NCI-H2196 treated with DMSO at 0.1 percent for 48 hours (cell line): ENCODE measurements around the gene SPATA19.

Experiments
- DNase-seq: peaks from one replicate; lab custom pipeline; 2025; ENCODE audit not compliant: unreplicated experiment; lab: John Stamatoyannopoulos, UW

The SPATA19 gene

DNA sequence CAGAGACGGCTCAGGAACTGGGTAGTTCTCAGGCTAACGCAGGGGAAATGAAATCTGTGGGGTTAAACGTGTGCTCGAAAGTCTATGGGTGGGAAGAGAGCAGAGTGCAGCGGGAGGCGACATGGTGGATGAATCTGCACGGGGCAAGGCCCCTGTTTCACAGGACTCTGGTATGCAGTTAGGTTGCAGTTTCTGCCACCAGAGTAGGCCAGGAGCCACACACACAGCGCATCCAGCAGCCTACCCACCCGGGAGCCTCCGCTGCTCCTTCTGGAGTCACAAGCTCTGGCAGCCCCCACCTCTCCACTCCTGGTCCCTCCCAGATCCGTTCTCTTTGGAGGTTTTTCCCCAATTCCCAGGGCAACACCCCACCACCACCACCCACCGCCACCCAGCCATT, 27.0 kb downstream of the SPATA19 start:
- DNase-seq, result no peak

DNA sequence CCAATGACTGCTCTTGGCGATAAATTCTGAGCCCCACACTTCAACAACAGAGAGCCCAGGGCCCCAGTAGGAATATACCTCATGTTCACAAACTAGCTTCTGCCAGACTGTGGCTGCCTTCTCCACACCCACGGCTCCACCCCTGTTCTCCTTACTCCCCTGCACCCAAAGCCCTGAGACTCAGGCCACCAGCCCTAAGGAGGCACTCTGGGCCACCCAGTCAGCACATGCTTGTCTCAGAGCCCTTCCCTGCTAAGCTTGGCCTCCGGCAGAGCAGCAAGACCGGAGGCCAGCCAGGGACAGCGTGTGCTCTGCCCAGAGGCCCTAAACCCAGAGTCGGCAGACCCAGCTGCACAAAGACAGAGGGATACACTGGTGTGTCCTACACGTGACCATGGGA, 27.9 kb downstream of the SPATA19 start:
- DNase-seq, result no peak

DNA sequence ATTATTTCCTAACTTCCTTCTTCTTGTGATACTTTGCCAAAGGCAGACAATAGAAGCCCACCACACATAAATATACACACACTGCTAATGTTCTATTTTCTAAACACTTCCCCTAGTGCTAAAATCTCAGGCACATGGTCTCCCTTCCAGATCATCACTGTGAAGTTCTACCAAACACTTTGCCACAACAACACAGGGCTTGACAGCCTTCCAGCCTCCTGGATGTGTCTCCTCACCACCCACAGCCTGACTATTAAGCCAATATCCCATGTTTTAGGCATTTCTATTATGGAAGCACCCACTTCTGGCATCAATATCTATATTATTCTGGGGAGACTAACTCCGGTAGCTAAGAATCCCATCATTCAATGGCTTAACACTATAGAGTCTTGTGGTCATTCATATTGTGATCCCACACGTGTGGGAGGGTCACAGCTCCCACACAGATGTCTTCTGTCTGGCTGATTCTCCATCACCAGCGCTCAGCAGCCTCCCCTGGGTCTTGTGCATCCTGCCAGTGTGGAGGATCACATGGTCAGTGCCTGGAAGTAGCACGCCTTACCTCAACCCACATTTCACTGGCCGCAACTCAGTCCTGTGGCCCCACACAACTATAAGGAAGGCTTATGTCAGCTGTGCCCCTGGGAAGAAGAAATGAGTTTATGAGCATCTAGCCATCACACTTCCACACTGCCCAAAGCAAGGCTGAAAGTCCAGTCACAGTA, 29.0 kb downstream of the SPATA19 start:
- no peak for DNase-seq

- DNase-seq, result no peak
Measured at GRCh38 chr11:133815636-133816035, 29.7 kb downstream of the SPATA19 start.

DNA sequence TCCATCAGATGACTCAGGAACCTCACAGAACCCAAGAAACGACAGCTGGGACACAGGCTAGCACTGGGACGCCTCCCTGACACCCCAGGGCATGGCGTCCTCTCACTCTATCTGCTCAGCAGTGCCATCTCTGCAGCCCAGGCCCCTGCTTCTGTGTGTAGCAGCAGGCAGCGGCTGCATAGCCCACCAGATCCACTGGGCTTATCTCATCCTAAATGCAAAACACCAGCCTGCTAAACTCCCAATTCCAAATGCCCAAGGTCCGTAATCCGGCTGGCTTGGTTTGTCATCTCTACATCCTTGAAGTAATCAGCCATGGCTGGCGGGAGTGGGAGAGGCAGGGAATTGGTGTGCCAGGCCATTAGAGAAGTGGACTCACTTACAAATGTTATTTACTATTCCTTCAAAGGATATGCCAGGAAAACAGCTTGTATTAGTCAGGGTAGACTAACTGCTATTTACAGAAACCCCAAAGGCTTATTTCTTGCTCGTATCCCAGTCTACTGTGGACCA, 30.7 kb downstream of the SPATA19 start:
- no peak for DNase-seq

DNA sequence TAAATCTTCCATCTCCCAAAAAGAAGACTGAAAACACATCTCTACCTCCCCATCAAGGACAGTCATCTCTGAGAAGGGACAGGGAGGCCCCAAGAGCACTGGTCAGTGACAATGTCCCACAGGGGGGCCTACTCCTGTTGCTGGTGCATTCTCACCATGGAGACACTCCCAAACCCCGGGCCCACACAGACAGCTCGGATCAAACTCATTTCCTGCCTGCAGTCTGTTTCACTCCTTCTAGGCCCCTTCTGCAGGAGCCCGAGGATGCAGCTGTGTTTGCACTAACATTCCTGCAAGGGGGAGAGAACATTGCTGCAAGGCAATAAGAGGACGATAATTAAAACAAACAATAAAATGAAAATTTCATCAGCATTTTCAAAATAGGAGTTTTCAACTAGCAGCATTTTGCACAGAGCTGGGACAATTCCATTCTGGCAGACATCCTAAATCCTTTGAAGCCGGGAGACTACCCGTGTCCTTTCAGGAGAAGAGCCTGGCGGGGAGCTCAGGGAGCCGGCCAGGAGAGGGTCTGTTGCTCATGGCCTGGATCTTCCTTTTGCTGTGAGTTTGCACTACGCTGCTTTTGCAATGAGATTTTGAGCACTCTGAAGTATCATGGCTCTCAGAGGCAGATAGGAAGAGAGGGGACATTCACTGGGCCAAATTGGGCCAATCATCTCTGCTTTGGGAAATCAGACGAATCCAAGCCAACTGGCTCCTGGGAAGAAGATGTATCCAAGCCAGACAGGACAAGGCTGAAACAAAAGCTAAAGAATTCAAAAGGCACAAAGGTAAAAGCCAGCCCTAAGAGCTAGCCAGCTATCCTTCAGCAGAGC, 33.2 kb downstream of the SPATA19 start:
- DNase-seq, result no peak

DNA sequence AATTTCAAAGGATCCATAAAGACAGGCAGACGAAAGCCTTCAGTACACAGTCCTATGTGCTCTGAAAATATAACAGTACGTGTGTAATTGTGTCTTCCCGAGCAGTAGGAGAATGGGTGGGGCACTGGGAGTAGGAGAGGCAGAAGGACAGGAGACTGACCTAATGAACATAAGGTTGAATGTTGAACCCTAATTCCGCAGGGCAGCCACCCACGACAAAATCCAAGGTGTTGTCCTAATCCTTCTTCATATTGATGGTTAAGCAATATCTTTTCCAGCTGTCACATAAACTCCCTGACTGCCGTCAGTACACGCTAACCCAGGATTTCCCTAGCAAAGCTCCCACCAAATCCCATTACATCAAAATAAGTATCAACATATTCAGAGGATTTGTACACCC, 34.5 kb downstream of the SPATA19 start:
- DNase-seq, result no peak

DNA sequence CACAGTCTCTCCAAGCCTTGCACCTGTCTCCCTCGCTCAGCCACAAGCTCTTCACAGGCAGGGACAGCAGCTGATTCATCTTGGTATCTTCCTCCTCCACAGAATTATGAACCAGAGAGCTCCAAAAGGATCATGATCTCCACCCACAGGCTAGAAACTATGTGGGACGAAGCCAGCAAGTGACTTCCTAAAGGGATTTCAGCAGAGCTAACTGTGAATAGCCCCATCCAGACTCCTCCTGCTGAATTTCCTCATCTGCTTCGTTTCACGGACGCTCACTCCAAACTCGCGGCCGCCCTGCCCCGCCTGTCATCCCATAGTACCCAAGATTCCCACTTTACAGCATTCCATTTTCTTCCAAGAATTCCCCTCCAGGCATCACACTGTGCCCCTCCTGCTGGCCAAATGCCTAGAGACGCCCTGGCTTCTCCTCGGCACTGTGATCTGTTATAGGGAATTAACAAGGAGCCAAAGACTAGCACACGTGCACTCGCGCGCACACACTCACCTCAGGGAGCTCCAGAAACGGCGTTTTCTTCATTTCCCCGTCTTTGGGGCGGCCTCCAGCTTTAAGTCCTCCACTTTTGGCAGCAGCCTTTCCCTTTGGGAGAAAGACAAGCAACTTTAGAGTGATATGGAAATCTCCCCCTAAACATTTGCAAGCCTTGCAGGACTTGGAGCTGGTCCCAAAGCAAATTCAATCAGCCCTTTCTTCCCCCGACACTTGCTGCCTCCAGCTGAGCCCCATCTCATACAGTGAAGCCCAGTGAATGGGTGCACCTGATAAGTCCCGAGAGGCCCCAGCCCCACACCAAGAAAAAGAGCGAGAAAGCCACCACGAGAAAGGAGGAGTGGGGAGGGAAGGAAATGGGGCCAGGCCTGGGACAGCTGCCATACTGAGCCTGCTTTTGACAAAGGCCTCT, 35.5 kb downstream of the SPATA19 start:
- no peak for DNase-seq

GRCh38 chr11:133808393-133809140, 36.7 kb downstream of the SPATA19 start:
- no peak for DNase-seq

- DNase-seq, result no peak
Measured at GRCh38 chr11:133803026-133803425, 42.3 kb downstream of the SPATA19 start.

DNA sequence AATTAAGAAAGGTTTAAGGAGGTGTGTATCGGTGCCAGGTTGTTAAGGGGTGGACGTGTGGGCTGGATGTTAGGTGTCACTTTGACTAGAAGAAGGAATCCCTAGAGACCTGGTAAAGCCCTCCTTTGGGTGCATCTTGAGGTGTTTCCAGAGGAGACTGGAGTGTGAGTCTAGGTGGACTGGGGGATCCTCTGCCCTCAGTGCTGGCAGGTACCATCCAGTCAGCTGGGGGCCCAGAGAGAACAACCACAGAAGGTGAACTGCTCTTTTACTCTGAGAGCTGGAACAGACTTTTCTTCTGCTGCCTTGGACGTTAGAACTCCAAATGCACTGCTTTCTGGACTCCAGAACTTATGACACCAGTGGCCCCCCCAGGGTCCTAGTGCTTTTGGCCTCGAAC, 44.0 kb downstream of the SPATA19 start:
- no peak for DNase-seq

- no peak for DNase-seq
Measured at GRCh38 chr11:133800666-133801065, 44.6 kb downstream of the SPATA19 start.

DNA sequence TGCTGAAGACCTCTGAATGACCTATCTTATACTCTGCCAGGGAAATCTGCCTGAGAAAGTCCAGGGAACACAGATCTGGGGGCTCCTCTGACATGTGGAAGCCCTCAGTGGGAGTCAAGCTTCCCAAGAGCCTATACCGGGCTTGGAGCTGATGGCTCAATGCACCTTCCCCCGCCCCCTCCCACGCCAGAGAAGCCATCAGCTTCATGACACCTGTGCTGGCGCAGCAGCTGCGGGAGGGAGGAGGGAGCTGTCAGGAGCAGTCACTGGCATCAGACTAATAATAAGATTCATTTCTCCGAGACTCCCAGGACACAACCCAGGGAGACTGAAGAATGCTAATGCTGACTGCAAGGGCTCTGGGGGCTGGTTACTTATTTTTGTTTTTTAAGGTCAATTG, 47.8 kb downstream of the SPATA19 start:
- DNase-seq, result no peak

DNA sequence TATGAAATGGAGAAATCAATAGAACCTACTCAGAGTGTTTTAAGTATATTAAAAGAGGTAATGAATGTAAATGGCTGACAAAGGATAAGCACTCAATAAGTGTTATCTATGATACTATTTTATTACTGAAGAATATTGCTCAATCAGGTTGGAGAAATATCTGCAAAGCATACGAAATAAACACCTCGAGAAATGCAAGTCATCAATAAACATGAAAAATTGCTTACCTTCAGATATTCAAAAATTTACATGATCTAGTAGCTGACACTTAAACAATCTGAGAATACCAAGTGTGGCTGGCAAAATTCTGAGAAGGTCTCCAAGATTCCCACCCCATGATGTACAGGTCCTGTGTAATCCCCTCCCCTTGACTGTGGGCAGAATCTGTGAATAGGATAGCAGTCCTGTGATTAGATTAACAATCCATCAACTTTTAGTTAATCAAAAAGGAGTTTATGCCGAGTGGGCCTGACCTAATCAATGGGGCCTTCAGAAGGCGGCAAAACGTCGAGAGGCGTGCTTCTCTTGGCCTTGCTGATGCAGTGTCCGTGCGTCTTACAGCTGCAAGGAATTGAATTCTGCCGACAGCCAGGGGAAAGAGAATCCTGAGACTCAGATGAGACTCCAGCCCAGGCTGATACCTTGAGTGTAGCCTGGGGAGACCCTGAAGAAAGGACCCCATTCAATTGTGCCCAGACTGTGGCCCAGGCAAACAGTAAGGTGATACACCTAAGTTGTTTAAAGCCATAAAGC, 49.1 kb downstream of the SPATA19 start:
- DNase-seq, result no peak

- DNase-seq, result no peak
Measured at GRCh38 chr11:133795088-133795487, 50.2 kb downstream of the SPATA19 start.

DNA sequence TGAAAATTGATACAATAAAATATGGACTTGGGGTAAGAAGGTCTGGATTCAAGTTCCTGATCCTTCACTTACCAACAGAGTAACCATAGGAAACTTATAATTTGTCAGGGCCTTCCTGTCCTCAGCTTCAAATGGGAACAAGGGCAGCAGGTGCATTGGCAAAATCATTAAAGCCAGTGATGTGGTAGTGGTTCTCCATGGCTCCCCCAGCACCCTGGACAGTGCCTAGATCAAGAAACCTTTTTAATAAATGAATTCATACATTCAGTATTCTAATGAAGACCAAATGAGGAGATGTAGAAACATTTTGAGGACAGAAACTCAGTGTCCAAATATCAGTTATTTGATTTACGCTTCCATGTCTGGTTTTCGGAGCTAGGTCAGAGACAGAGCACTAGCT, 51.1 kb downstream of the SPATA19 start:
- DNase-seq, result no peak

- DNase-seq, result no peak
Measured at GRCh38 chr11:133793271-133794035, 51.9 kb downstream of the SPATA19 start.

DNA sequence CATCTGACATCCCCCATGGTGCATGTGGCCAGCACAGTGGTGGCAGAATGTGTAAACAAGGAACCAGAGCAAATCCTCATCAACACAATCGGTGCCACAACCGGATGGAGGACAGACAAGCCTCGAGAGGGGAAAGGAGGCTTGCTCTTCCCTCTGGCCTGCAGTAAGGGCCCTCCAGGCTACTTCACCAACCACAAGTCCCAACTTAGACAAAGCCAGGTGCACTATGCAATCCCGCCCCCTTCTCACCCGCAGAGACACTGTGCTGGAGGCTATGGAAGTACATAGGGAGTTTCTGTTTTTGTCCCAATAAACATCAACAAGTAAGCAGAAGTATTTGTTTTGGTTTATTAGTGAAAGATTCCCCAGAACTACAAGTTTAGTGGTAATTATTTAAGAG, 54.3 kb downstream of the SPATA19 start:
- DNase-seq, result no peak
